ENCODE measurements around the gene RAB5A.

- TF ChIP-seq, protein P1, sequence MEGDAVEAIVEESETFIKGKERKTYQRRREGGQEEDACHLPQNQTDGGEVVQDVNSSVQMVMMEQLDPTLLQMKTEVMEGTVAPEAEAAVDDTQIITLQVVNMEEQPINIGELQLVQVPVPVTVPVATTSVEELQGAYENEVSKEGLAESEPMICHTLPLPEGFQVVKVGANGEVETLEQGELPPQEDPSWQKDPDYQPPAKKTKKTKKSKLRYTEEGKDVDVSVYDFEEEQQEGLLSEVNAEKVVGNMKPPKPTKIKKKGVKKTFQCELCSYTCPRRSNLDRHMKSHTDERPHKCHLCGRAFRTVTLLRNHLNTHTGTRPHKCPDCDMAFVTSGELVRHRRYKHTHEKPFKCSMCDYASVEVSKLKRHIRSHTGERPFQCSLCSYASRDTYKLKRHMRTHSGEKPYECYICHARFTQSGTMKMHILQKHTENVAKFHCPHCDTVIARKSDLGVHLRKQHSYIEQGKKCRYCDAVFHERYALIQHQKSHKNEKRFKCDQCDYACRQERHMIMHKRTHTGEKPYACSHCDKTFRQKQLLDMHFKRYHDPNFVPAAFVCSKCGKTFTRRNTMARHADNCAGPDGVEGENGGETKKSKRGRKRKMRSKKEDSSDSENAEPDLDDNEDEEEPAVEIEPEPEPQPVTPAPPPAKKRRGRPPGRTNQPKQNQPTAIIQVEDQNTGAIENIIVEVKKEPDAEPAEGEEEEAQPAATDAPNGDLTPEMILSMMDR (IDR thresholded peaks at IDR 0.05): no peak
- no peak for TF ChIP-seq POLR2A (IDR thresholded peaks at IDR 0.05)
Observed at GRCh38 chr3:19994796-19995195, 47.9 kb downstream of the RAB5A start.

Measured in esophagus squamous epithelium (tissue), 4 donors.